GM12874 (cell line): ENCODE measurements around the gene FHOD1.

Source experiments
- TF ChIP-seq, protein P1 (sequence below): IDR thresholded peaks from 2 replicates; pipeline ENCODE4 v1.5.1; 2011; ENCODE audit warnings: low read depth, mild to moderate bottlenecking, control low read depth, low read length, moderate library complexity; ENCODE audit not compliant: insufficient read depth

Gene FHOD1

DNA sequence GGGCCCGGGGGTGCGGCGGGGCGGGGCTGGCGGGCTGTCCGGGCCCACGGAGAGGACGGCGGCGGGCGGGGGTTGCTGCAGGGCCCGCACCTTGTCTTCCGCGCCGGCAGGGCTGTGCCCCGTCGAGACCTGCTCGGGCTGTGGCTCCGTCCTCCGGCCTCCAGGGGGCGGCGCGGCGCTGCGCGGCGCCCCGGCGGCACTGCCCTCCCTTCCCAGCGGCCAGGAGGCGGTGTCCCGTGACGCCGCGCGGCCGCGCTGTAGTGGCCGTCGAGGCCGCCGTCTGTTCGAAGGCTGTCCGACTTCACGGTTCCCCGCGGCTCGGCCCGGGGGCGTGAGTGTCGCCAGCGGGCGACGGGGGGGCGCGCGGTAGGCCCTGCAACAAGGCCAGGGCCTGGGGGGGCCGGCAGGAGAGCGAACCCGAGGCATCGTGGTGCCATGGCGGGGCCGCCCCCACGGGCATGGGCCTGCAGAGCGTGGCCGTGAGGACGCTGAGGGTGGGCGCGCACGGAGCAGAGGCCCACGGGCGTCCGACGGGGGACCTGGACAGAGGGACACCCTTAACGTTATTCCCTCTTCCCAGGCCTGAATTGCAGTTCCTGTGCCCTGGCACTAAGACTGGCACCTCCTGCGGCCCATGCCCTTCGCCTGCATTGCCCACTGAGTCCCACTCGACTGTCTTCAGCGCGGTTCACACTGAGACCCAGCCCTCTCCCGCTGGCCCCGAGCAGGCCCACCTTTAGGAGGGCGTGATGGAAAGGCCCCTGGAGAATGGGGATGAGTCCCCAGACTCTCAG lies 32.2 kb upstream of the FHOD1 start, which contains the start of gene PLEKHG4:
TSS of gene PLEKHG4 (plus strand) at position 237 of the 794 bp plus-strand sequence. CDS start at position 750, 513 bp downstream.
- TF ChIP-seq, protein P1, sequence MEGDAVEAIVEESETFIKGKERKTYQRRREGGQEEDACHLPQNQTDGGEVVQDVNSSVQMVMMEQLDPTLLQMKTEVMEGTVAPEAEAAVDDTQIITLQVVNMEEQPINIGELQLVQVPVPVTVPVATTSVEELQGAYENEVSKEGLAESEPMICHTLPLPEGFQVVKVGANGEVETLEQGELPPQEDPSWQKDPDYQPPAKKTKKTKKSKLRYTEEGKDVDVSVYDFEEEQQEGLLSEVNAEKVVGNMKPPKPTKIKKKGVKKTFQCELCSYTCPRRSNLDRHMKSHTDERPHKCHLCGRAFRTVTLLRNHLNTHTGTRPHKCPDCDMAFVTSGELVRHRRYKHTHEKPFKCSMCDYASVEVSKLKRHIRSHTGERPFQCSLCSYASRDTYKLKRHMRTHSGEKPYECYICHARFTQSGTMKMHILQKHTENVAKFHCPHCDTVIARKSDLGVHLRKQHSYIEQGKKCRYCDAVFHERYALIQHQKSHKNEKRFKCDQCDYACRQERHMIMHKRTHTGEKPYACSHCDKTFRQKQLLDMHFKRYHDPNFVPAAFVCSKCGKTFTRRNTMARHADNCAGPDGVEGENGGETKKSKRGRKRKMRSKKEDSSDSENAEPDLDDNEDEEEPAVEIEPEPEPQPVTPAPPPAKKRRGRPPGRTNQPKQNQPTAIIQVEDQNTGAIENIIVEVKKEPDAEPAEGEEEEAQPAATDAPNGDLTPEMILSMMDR = peak; percentile 93

DNA sequence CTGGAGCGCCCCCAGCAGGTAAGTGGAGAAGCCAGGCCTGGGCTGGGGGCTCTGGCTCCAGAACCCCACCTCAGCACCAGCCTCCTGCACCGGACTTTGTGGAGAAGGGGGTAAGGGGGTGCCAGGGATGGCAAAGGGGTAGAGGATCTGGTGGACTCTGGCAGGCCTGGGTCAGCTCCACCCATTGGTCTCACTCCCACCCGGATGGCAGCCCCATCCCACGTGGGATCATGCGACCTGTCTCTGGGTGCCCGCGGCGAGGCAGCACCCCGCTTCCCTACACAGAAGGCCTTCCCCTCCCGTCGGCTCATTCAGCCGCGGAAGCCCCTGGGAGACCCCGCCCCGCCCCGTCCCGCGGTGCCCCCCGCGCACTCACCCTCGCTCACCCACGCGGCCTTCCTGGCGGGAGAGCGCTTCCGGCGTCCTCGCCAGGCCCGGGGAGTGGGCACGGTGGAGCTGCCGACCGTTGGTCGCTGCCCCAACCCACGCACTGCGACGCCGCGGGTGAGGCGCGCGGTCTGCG lies 31.6 kb upstream of the FHOD1 start:
- TF ChIP-seq, protein P1 = peak; percentile 58

DNA sequence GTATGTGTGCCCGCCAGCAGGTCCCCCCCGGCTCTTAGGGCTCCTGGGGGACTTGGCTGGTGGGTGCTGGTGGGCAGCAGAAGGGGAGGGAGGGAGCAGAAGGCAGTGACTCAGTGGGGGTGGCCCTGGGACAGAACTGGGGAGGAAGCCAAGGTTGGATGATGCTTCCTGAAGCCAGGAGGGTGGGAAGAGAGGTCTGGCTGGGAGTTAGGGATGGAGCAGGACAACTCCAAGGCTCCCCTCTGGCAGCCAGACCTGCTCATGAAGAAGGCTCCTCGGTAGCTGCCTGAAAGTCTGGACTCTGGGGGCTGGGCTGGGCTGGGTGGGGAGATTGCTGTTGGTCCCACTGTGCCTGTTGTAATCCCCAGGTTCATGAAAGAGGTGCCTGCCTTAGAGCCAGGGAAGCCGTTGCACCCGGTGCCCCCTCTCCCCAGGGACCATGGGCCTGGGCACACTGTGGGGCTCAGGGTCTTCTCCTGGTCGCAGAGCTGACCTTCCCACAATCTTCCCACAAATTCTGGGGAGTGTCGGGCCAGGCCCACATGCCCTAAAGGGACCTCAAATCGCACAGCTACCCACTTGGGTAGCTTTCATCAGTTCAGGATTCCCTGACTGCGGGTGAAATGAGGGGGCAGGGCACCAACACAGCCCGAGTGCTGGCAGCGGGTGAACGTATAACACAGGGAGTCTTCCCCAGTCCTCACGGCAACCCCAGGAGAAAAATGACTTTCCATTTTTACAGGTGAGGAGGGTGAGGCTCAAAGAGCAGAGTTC lies 30.9 kb upstream of the FHOD1 start:
- TF ChIP-seq, protein P1 = no peak

DNA sequence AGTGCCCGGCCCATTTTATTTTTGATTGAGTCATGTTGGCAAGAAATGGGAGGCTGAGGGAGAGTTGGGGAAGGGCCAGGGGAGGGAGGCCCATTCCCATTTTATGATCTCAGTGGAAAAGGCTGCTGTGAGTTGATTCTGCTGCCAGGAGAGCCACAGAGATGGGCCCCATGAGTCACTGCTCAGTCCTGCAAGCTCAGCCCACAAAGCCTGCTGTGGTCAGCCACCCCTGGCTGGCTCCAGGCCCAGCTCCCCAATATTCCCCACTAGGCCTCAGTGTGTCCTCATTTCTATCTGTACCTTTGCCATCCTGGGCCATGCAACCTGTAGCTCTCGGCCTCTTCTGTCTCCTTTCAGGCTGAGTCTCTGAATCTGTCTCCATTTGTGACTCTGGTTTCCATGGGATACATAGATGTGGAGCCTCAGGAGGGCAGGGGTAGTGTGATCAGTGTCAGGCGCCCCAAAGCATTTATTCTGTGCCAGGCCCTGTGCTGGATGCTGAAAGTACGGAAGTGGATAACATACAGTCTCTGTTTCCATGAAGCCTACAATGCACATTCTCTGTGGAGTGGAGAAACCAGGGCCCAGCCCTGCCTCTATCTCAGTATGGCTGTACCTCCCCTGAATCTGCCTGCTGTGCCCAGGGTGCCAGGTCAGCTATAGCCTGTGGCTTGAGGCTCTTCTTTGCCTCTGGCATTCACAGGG lies 30.2 kb upstream of the FHOD1 start:
- TF ChIP-seq, protein P1 = no peak

DNA sequence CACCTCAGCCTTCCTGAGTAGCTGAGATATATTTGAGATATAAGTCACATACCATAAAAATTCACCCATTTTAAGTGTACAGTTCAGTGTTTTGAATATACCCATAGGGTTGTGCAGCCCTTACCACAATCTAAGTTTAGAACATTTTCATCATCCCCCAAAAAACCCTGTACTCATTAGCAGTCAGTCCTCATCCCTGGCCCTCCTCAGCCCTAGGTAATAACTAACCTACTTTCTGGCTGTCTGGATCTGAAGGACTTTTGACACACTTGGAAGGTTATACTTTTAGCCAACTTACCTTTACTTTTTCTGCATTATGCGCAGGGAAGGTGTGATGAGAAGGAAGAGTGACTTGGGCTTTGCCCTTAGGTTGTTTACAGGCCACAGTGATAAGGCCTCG lies 28.0 kb upstream of the FHOD1 start:
- TF ChIP-seq, protein P1 = no peak

DNA sequence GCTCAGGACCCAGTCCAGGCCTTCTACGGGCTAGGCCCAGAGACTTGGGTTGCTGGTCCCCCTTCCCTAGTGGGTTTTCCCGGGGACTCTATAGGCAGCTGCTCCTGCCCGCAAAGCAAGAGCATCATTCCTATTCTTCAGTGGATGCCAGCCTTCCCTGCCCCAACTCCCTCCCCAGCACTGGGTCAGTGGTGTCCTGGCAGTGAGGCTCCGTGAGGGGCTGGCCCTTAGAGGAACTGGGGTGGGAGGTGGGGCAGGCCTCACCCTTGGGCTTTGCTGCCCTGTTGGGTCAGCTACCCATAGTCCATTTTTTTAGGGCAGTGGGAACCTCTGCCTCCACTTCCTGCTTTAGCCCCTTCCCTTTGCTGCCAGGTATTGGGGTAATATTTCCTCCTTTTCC lies 24.2 kb upstream of the FHOD1 start:
- TF ChIP-seq, protein P1 = no peak

DNA sequence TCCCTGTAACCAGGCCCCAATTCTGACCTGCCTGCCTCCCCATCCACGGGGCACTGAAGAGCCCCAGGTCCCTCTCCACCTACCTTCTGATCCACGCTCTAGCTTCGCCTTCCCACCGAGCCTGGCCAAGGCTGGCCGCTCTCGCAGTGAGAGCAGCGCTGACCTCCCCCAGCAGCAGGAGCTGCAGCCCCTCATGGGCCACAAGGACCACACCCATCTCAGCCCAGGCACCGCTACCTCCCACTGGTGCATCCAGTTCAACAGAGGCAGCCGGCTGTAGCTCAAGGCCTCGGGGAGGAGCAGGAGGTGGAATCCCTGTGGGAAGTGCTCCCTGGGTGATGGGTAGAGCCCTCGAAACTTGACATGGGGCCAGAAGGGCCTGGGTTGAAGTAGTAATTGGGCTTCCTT lies 23.7 kb upstream of the FHOD1 start:
- TF ChIP-seq, protein P1 = no peak
